ENCODE results near the gene ROPN1L. TPM values are rescaled to one million over a fixed set of nuclear protein-coding genes. Genes with fewer than 3 reads are reported as not detected.

The ROPN1L gene
- total RNA-seq, 2 donors from 2014 or later: 4.7 to 5.3 TPM

DNA sequence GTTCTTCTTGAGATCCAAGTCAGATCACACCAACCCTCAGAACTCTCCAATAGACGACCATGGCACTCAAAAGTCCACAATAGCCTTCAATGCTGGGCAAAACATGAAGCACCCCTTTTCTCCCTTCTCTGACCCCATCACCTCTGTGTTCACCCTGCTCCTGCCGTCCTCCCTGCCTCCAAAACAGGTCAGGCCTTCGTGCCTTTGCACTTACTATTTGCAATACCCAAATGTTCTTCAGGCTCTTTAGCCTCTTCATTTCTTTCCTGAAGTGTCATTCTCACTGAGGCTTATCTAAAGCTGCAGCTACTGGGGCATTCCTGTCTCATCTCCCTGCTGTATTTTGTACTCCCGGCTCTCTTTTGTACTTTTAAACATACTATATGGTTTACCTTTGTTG is 2.0 kb upstream of the ROPN1L start:
- H3K36me3 Mint-ChIP-seq (ENCODE audit: low read depth): no peaks in the 10 kb centered on the region
- peak overlapping the region; percentile 56 for H3K27ac Mint-ChIP-seq
- ATAC-seq: no peak
- H3K4me1 Mint-ChIP-seq: peaks cover 23% of the 10 kb centered on the region
- H3K27me3 Mint-ChIP-seq: no peaks in the 10 kb centered on the region
- H3K9me3 ChIP-seq (ENCODE audit: control insufficient read depth, low read length, poor library complexity, severe bottlenecking): no peaks in the 10 kb centered on the region
- DNase-seq: no peak
- peak overlapping the region; percentile 26 for H3K4me3 Mint-ChIP-seq

DNA sequence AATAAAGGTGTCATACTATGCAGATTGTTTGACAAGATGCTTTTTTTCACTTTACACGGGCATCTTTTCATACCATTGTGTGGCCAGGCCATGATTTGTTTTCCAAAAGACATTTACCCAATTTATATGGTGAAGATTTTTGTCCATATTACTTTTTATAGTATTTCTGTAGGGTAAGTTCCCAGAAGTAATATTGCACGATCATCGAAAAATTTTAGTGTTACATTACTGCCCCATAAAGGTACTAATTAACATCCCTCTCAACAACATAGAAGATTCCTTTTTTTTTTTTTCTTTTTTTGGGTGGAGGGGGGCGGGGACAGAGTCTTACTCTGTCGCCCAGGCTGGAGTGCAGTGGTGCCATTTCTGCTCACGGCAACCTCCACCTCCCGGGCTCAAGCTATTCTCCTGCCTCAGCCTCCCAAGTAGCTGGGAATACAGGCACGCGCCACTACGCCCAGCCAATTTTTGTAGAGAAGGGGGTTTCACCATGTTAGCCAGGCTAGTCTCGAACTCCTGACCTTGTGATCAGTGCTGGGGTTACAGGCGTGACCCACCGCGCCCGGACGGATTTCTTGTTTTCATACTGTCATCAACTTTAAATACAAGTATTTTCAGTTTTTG is 1.2 kb upstream of the ROPN1L start:
- H3K4me3 Mint-ChIP-seq: peak overlapping the region; percentile 50
- H3K36me3 Mint-ChIP-seq (ENCODE audit: low read depth): no peaks in the 10 kb centered on the region
- ATAC-seq: no peak
- DNase-seq: no peak
- H3K27ac Mint-ChIP-seq: peak overlapping the region; percentile 56
- no peaks in the 10 kb centered on the region for H3K9me3 ChIP-seq (ENCODE audit: control insufficient read depth, low read length, poor library complexity, severe bottlenecking)
- peaks cover 30% of the 10 kb centered on the region for H3K4me1 Mint-ChIP-seq
- H3K27me3 Mint-ChIP-seq: no peaks in the 10 kb centered on the region

DNA sequence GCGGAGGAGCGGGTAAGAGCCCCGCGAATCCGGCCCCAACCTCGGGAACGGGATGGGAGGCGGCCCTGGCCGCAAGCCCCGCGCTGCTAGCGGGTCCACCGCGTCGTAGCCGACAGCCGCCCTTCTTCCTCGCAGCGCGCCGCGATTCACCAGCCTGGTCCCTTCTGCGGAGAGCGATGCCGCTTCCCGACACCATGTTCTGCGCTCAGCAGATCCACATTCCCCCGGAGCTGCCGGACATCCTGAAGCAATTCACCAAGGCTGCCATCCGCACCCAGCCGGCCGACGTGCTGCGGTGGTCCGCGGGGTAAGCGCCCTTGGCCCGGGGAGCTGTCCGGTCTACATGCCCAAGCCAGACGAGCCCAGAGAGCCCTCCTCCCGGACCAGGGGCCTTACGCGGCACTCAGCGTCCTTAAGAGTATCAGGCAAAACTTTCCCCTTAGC is 335 bp downstream of the ROPN1L start:
- peak overlapping the region; percentile 14 for H3K27ac Mint-ChIP-seq
- H3K4me1 Mint-ChIP-seq: peaks cover 42% of the 10 kb centered on the region
- no peak for DNase-seq

DNA sequence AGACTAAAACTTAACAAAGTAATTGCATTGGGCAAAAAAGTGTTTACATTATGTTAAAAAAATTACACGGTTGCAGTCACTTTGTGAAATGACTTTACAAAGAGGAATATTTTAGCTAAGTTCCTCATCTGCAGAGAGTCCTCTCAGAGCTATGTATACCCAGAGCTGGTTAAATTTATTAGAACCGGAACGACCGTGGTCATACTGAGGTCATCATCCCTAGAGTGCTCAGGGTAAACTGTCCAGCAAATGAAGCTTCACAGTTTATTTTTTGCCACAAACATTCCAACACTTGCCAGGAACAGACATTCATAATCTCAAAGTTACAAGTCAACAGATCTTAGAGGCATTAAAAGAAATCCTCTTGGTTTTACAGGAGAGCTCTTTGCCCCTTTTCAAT is 897 bp downstream of the ROPN1L start:
- H3K9me3 ChIP-seq (ENCODE audit: control insufficient read depth, low read length, poor library complexity, severe bottlenecking): no peaks in the 10 kb centered on the region
- Mint-ChIP-seq H3K4me1 (peaks cover 45% of the 10 kb centered on the region), H3K4me3 (peak overlapping the region; percentile 92), H3K27me3 (no peaks in the 10 kb centered on the region), H3K27ac (peak overlapping the region; percentile 14), H3K36me3 (ENCODE audit: low read depth) (no peaks in the 10 kb centered on the region)
- ATAC-seq (no peak), DNase-seq (no peak)

More for the DNA sequence above, 335 bp downstream of the ROPN1L start:
- H3K9me3 ChIP-seq (ENCODE audit: control insufficient read depth, low read length, poor library complexity, severe bottlenecking): no peaks in the 10 kb centered on the region
- Mint-ChIP-seq H3K27me3 (no peaks in the 10 kb centered on the region), H3K4me3 (peak overlapping the region; percentile 92), H3K36me3 (ENCODE audit: low read depth) (no peaks in the 10 kb centered on the region)
- ATAC-seq: peak; percentile 61

DNA sequence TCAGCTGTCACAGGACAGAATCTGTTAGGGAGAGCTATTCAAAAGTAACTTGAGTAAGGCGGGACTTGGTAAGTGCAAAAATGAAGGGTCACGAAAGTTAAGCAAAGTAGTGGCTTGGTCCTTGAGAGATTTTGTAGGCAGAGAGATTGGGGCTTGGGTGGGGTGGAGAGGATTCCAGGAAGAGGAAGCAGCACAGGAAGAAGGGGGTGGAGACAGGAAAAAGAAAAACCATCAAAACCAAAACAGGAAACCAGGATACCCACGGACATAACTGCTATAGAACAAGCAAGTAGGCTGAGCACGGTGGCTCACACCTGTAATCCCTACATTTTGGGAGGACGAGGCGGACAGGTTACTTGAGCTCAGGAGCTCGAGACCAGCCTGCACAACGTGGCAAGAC is 3.7 kb downstream of the ROPN1L start:
- Mint-ChIP-seq H3K36me3 (ENCODE audit: low read depth) (no peaks in the 10 kb centered on the region), H3K4me3 (peak overlapping the region; percentile 51), H3K27me3 (no peaks in the 10 kb centered on the region), H3K27ac (peak overlapping the region; percentile 86), H3K4me1 (peaks cover 51% of the 10 kb centered on the region)
- DNase-seq (no peak), ATAC-seq (no peak)
- no peaks in the 10 kb centered on the region for H3K9me3 ChIP-seq (ENCODE audit: control insufficient read depth, low read length, poor library complexity, severe bottlenecking)

DNA sequence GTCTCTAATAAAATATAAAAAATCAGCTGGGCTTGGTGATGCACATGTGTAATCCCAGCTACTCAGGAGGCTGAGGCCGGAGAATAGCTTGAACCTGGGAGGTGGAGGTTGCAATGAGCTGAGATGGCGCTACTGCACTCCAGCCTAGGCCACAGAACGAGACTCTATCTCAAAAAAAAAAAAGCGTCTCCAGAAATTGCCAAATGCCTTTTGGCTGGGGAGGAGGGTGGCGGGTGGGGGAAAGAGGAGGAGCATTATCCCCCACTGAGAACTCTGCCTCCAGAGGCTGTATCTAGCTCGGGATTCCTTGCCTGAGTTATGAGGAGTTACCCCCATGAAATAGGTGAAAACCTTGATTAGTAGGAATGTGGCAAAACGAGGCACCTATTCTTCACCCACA is 4.8 kb downstream of the ROPN1L start:
- no peak for ATAC-seq

DNA sequence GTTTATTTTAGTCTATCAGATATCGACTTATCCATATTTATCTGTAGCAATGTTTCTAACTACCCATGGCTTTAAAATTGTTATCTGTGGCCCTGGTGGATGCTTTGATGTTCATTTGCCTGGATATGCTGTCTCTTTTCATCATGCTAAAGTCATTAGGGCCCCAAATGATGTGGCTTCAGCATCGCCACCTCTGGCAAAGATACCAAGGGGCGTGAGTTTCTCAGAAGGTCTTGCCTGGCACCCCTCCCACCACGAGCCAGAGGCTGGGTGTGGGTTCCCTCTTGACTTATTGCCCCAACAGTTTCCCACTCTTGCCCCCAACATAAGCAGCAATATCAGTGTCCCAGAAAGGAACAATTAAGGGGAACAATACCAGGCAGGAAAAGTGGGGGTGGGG is 5.4 kb downstream of the ROPN1L start:
- ATAC-seq: no peak
- Mint-ChIP-seq H3K4me1 (peaks cover 53% of the 10 kb centered on the region), H3K36me3 (ENCODE audit: low read depth) (peaks cover 2% of the 10 kb centered on the region), H3K27me3 (no peaks in the 10 kb centered on the region), H3K27ac (peak overlapping the region; percentile 86), H3K4me3 (peak overlapping the region; percentile 39)
- no peak for DNase-seq
- H3K9me3 ChIP-seq (ENCODE audit: control insufficient read depth, low read length, poor library complexity, severe bottlenecking): no peaks in the 10 kb centered on the region

More for the DNA sequence above, 4.8 kb downstream of the ROPN1L start:
- H3K27ac Mint-ChIP-seq: peak overlapping the region; percentile 86
- H3K27me3 Mint-ChIP-seq: no peaks in the 10 kb centered on the region
- DNase-seq: no peak
- no peaks in the 10 kb centered on the region for H3K9me3 ChIP-seq (ENCODE audit: control insufficient read depth, low read length, poor library complexity, severe bottlenecking)
- H3K4me1 Mint-ChIP-seq: peaks cover 52% of the 10 kb centered on the region
- H3K4me3 Mint-ChIP-seq: peak overlapping the region; percentile 39
- H3K36me3 Mint-ChIP-seq (ENCODE audit: low read depth): peaks cover 2% of the 10 kb centered on the region

DNA sequence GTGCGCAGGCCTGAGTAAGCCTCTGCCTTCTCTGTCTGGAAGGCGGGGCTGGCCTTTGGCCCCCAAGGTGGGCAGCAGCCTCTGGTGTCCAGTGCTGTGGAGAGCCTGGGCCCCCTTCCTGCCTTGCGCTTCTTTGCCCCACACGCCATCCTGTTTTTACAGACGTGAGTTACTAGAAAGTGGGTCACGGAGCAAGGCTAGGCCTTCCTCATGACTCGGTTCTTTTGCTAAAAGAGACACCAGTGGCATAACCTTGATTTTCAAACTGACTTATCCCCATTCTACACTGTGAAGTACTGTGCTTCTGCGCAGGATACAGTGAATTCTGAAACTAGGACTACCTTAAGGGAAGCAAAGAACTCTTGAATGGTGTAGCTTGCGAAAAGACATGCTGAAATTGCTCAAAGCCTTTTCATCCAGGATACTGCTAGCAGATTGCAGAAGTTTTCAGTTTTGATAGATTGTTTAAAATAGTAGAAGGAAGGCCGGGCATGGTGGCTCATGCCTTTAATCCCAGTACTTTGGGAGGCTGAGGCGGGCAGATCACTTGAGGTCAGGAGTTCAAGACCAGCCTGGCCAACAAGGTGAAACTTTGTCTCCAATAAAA is 7.2 kb downstream of the ROPN1L start:
- H3K27ac Mint-ChIP-seq: peak overlapping the region; percentile 86
- DNase-seq (no peak), ATAC-seq (peak; percentile 55)
- peaks cover 48% of the 10 kb centered on the region for H3K4me1 Mint-ChIP-seq
- H3K27me3 Mint-ChIP-seq: no peaks in the 10 kb centered on the region
- peaks cover 2% of the 10 kb centered on the region for H3K36me3 Mint-ChIP-seq (ENCODE audit: low read depth)
- peak overlapping the region; percentile 34 for H3K4me3 Mint-ChIP-seq
- H3K9me3 ChIP-seq (ENCODE audit: control insufficient read depth, low read length, poor library complexity, severe bottlenecking): no peaks in the 10 kb centered on the region

DNA sequence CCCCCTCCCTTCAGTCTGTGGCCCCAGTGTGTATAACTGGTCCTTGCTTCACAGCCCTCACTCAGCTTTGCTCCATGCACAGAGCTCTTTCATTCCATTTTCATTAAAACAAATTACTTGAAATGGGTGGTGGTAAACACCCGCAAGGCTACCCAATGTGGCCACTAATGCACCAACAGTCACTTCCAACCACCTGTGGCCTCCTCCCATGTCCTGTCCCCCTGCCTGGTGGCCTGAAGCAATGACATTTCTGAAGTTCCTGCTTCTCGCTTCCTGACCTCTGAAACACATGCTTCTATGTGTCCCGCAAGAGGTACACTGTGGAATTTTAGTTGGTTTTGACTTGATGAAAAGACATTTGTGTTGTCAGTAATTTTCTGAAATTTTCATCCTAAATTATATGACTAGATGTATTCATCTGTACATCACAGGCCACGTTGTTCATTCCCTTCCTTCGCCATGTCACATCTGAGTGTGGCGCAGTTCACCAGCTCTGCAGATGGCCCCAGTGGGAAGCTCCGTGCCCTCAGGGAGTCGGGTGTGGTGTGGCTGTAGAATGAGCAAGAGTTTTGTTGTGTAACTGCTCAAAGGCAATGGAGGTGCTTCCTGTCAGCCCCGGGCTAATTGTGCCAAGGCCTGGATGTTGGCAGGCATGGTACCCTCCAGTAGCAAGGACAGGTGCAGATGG is 9.6 kb downstream of the ROPN1L start:
- DNase-seq (no peak), ATAC-seq (no peak)
- Mint-ChIP-seq H3K4me3 (no peak overlapping the region), H3K27me3 (no peaks in the 10 kb centered on the region), H3K36me3 (ENCODE audit: low read depth) (peaks cover 4% of the 10 kb centered on the region), H3K4me1 (peaks cover 36% of the 10 kb centered on the region), H3K27ac (peak overlapping the region; percentile 82)
- H3K9me3 ChIP-seq (ENCODE audit: control insufficient read depth, low read length, poor library complexity, severe bottlenecking): no peaks in the 10 kb centered on the region

DNA sequence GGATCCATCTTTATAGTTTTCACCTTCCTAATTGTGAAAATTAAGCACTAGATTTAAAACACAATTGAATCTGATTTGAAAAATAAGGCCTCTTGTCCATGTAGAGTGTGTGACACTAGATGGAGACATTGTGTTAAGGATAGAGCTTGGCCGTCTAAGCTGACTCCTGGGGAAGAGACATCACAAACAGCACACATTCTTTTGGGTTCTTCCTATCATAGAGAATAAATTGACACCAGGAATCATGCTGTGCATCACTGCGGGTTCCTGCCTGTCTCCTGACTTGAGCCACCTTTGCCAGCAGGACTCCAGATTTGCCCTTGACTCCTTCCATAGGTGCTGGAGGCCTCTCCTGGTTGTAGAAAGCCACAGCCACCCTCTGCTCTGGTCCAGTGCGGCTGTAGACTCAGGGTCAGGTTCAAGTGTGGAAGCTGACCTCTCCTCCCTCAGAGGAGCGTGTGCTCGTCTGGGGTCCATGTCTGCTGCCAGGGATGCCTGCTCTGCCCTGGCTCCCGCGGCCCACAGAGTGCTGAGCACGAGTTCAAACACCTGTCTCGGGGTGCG is 11.2 kb downstream of the ROPN1L start:
- peaks cover 28% of the 10 kb centered on the region for H3K4me1 Mint-ChIP-seq
- DNase-seq (no peak), ATAC-seq (peak; percentile 80)
- no peak overlapping the region for H3K27ac Mint-ChIP-seq
- H3K36me3 Mint-ChIP-seq (ENCODE audit: low read depth): peaks cover 6% of the 10 kb centered on the region
- H3K27me3 Mint-ChIP-seq: no peaks in the 10 kb centered on the region
- H3K9me3 ChIP-seq (ENCODE audit: control insufficient read depth, low read length, poor library complexity, severe bottlenecking): no peaks in the 10 kb centered on the region
- H3K4me3 Mint-ChIP-seq: no peak overlapping the region

DNA sequence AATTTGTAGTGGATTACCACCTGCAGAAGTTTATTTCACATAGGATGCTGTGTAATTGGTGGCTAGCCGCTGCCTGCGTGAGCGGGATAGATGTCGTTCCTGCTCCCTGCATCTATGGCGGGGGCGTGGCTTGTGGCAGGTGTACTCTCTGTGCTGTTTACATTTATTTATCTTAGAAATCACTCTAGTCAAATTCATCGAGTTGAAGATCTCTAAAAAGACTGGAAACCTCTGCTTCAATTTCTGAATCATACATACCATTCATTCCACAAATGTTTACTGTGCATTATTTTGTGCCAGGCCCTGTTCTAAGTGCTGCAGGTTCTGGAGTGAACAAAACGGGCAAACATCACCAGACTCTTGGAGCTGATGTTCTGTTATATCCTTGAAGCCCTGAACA is 11.9 kb downstream of the ROPN1L start:
- Mint-ChIP-seq H3K36me3 (ENCODE audit: low read depth) (peaks cover 6% of the 10 kb centered on the region), H3K27ac (no peak overlapping the region), H3K27me3 (no peaks in the 10 kb centered on the region)

DNA sequence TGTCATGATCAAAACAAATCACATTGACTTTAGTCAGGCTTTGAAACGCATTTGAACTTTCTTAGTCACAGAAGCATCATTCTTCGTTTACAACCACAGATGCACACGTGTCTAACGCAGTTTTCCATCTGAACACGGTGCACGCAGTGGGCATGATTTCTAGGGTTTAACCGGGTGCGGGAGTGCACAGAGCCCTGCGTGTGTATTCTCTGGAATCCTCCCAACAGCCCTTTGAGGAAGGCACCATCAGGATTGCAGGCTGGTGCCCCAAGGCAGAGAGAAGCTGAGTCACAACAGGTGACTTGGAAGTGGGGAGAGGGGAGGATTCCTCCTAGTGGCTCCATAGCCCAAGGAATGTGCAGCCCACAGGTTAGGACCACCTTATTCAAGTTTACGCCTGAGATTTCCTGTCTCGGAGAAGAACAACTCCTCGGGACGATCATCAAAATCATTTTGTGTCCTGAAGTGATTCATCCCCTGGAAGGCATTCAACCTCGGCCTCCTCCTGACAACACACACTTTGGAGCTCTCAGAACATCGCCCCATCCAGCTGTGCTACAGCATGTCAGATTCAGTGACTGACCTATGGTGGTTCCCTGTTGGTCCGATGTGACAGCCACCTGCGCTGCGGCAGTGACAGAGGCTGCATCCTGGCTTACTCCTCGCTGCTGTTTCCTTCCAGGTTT is 13.1 kb downstream of the ROPN1L start:
- ATAC-seq: no peak
- H3K27ac Mint-ChIP-seq: peak overlapping the region; percentile 51

More for the DNA sequence above, 11.9 kb downstream of the ROPN1L start:
- DNase-seq (no peak), ATAC-seq (no peak)
- Mint-ChIP-seq H3K4me1 (peaks cover 23% of the 10 kb centered on the region), H3K4me3 (no peak overlapping the region)
- no peaks in the 10 kb centered on the region for H3K9me3 ChIP-seq (ENCODE audit: control insufficient read depth, low read length, poor library complexity, severe bottlenecking)

DNA sequence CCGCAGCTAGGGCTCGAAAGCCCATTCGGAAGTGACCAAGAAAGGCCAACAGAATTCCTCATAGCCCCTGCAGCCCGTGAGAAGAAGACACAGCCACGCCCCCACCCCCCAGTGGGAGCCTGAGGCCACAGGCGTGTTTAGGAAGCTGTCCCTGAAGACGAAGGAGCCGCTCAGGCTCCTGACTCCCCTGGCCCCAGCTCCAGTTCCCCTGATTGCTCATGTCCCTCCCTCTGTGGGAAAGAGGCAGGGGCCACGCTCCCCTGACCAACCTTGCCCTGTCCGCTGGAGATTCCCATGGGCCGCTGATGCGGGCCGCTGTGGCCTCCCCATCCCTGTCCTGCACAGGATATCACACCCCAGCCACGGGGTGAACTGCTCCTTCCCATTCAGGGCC is 13.6 kb downstream of the ROPN1L start:
- no peak for DNase-seq
- Mint-ChIP-seq H3K27ac (peak overlapping the region; percentile 39), H3K36me3 (ENCODE audit: low read depth) (peaks cover 6% of the 10 kb centered on the region), H3K4me1 (peaks cover 20% of the 10 kb centered on the region), H3K4me3 (no peak overlapping the region), H3K27me3 (peaks cover 2% of the 10 kb centered on the region)
- no peaks in the 10 kb centered on the region for H3K9me3 ChIP-seq (ENCODE audit: control insufficient read depth, low read length, poor library complexity, severe bottlenecking)
- ATAC-seq: no peak

More for the DNA sequence above, 13.1 kb downstream of the ROPN1L start:
- DNase-seq: no peak
- H3K36me3 Mint-ChIP-seq (ENCODE audit: low read depth): peaks cover 6% of the 10 kb centered on the region
- H3K4me3 Mint-ChIP-seq: no peak overlapping the region
- no peaks in the 10 kb centered on the region for H3K27me3 Mint-ChIP-seq
- H3K4me1 Mint-ChIP-seq: peaks cover 21% of the 10 kb centered on the region
- H3K9me3 ChIP-seq (ENCODE audit: control insufficient read depth, low read length, poor library complexity, severe bottlenecking): no peaks in the 10 kb centered on the region

All from T-helper 17 cell (primary cell).